Measurements from ENCODE around the gene DPYSL5. TPM values are rescaled to one million over a fixed set of nuclear protein-coding genes. Genes with fewer than 3 reads are reported as not detected.

Gene DPYSL5
- total RNA-seq, 1 experiment from 2014 or later: not detected

DNA sequence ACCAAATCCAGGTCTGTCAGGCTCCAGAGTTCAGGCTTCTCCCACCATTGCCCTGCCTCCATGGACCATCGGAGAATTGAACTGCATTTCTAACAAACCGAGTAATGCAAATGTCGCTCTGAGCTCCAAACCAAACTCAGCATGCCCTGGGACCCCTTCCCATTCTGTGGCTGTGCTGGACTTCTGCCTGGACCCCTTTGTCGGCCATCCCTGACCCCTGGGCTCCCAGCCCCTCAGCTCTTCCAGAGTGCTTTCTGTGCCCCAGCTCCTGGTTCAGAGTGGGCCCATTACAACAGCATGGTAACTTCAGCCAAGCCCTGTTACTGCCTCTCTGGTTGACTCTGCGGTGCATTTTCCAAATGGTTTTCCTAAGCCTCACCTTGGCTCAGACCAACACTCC, 67.4 kb downstream of the DPYSL5 start:
- Histone ChIP-seq H3K9me2 (replicated peaks; ENCODE audit: low read length) (no peaks in the 10 kb centered on the region), H3K36me3 (ENCODE audit: low read depth, low read length) (no peaks in the 10 kb centered on the region), H3F3A (ENCODE audit: low read length, unreplicated experiment) (no peaks in the 10 kb centered on the region), H2AFZ (ENCODE audit: low read length) (no peak overlapping the region), H3K9me3 (ENCODE audit: low read length) (no peaks in the 10 kb centered on the region), H3K4me1 (ENCODE audit: insufficient read depth, low read length) (no peaks in the 10 kb centered on the region), H3K27me3 (ENCODE audit: low read length) (peaks cover 84% of the 10 kb centered on the region), H3K4me3 (ENCODE audit: low read length) (no peak overlapping the region), H3K27ac (ENCODE audit: low read length) (no peak overlapping the region), H4K20me1 (ENCODE audit: low read length) (no peaks in the 10 kb centered on the region), H3K9ac (ENCODE audit: low read length) (no peak overlapping the region), H3K4me2 (ENCODE audit: low read length) (no peak overlapping the region), H3K79me2 (ENCODE audit: low read length) (no peaks in the 10 kb centered on the region)
- intact Hi-C loops (cut with micrococcal nuclease): no loop called here
- DNase-seq (no peak), ATAC-seq (no peak)
- BruUV-seq (replicated peaks): no TSS peak
- ChIA-PET POLR2A (ENCODE audit: unreplicated experiment) (no interaction called here), CTCF (no interaction called here)
- TF ChIP-seq EZH2phosphoT487 (IDR thresholded peaks at IDR 0.05; ENCODE audit: borderline replicate concordance, low read length): no peak
- TF ChIP-seq, protein P1, sequence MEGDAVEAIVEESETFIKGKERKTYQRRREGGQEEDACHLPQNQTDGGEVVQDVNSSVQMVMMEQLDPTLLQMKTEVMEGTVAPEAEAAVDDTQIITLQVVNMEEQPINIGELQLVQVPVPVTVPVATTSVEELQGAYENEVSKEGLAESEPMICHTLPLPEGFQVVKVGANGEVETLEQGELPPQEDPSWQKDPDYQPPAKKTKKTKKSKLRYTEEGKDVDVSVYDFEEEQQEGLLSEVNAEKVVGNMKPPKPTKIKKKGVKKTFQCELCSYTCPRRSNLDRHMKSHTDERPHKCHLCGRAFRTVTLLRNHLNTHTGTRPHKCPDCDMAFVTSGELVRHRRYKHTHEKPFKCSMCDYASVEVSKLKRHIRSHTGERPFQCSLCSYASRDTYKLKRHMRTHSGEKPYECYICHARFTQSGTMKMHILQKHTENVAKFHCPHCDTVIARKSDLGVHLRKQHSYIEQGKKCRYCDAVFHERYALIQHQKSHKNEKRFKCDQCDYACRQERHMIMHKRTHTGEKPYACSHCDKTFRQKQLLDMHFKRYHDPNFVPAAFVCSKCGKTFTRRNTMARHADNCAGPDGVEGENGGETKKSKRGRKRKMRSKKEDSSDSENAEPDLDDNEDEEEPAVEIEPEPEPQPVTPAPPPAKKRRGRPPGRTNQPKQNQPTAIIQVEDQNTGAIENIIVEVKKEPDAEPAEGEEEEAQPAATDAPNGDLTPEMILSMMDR (conservative IDR thresholded peaks at IDR 0.05; ENCODE audit: low read depth, low read length): no peak
- TF ChIP-seq EZH2 (IDR thresholded peaks at IDR 0.05; ENCODE audit: low read length, unreplicated experiment): no peak

GRCh38 chr2:26916128-26916692, 68.3 kb downstream of the DPYSL5 start:
- Histone ChIP-seq H3K79me2 (ENCODE audit: low read length) (no peaks in the 10 kb centered on the region), H3F3A (ENCODE audit: low read length, unreplicated experiment) (no peaks in the 10 kb centered on the region), H3K4me1 (ENCODE audit: insufficient read depth, low read length) (no peaks in the 10 kb centered on the region), H3K4me2 (ENCODE audit: low read length) (no peak overlapping the region), H3K9ac (ENCODE audit: low read length) (no peak overlapping the region), H3K36me3 (ENCODE audit: low read depth, low read length) (no peaks in the 10 kb centered on the region), H2AFZ (ENCODE audit: low read length) (no peak overlapping the region), H3K27me3 (ENCODE audit: low read length) (peaks cover 75% of the 10 kb centered on the region), H3K27ac (ENCODE audit: low read length) (no peak overlapping the region), H3K9me3 (ENCODE audit: low read length) (no peaks in the 10 kb centered on the region), H4K20me1 (ENCODE audit: low read length) (no peaks in the 10 kb centered on the region), H3K4me3 (ENCODE audit: low read length) (no peak overlapping the region), H3K9me2 (replicated peaks; ENCODE audit: low read length) (no peaks in the 10 kb centered on the region)
- no peak for DNase-seq
- no TSS peak for BruUV-seq (replicated peaks)
- intact Hi-C loops (cut with micrococcal nuclease): no loop called here
- no peak for TF ChIP-seq EZH2phosphoT487 (IDR thresholded peaks at IDR 0.05; ENCODE audit: borderline replicate concordance, low read length)
- no peak for TF ChIP-seq EZH2 (IDR thresholded peaks at IDR 0.05; ENCODE audit: low read length, unreplicated experiment)
- no peak for ATAC-seq
- ChIA-PET CTCF (no interaction called here), POLR2A (ENCODE audit: unreplicated experiment) (no interaction called here)

DNA sequence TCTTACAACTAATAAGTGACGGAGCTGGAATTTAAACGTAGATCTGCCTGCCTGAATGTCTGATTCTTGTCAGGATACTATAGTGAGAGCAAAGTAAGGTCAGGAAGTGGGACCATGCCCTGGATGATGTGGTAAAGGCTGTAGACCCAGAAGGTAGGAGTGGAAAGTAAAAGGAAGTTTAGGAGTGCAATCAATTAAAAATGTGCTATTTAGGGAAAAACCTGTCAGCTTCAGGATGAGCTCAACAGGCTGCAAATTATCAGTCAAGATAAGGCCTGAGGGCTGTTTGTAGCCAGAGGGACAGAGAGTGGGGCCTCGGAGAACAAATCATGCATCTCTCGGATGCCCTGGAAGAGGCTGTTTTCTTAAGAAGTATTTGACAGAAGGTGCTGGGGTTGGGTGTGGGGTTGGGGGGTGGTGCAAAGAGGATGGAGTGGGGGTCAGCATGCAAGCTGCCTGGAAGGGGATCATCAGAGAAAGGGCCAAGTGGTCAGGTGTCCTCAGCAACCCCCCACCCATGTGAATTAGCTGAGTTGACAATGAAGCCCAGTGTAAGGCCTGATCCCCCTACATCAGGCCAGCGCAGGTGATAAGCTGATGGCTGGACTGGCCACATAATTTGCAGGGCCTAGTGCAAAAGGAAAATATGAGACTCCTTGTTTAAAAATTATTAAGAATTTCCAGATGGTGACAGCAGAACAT, 69.4 kb downstream of the DPYSL5 start:
- H3K9me3 ChIP-seq (ENCODE audit: low read length): no peaks in the 10 kb centered on the region
- H3F3A ChIP-seq (ENCODE audit: low read length, unreplicated experiment): no peaks in the 10 kb centered on the region
- no peak for TF ChIP-seq EZH2phosphoT487 (IDR thresholded peaks at IDR 0.05; ENCODE audit: borderline replicate concordance, low read length)
- TF ChIP-seq, protein P1 (conservative IDR thresholded peaks at IDR 0.05; ENCODE audit: low read depth, low read length): no peak
- no peak for TF ChIP-seq EZH2 (IDR thresholded peaks at IDR 0.05; ENCODE audit: low read length, unreplicated experiment)
- no peaks in the 10 kb centered on the region for H3K9me2 ChIP-seq (replicated peaks; ENCODE audit: low read length)
- H3K4me3 ChIP-seq (ENCODE audit: low read length): no peak overlapping the region
- no peaks in the 10 kb centered on the region for H3K4me1 ChIP-seq (ENCODE audit: insufficient read depth, low read length)
- CTCF ChIA-PET: no interaction called here
- no peaks in the 10 kb centered on the region for H3K36me3 ChIP-seq (ENCODE audit: low read depth, low read length)
- H3K9ac ChIP-seq (ENCODE audit: low read length): no peak overlapping the region
- no peak overlapping the region for H3K27ac ChIP-seq (ENCODE audit: low read length)
- no peak overlapping the region for H3K4me2 ChIP-seq (ENCODE audit: low read length)
- intact Hi-C loops (cut with micrococcal nuclease): no loop called here
- POLR2A ChIA-PET (ENCODE audit: unreplicated experiment): no interaction called here
- no peaks in the 10 kb centered on the region for H4K20me1 ChIP-seq (ENCODE audit: low read length)
- no TSS peak for BruUV-seq (replicated peaks)
- DNase-seq (no peak), ATAC-seq (no peak)
- H3K79me2 ChIP-seq (ENCODE audit: low read length): no peaks in the 10 kb centered on the region
- peaks cover 70% of the 10 kb centered on the region for H3K27me3 ChIP-seq (ENCODE audit: low read length)
- no peak overlapping the region for H2AFZ ChIP-seq (ENCODE audit: low read length)
